GM18873 (cell line): ENCODE data around the gene SRPK3.

Experiments
- ATAC-seq: cut with Tn5 transposase; IDR thresholded peaks from one replicate; pipeline ENCODE4 v1.9.1; 2021; ENCODE audit warnings: mild to moderate bottlenecking, moderate library complexity, moderate number of reproducible peaks; ENCODE audit not compliant: unreplicated experiment, low FRiP score

Gene SRPK3

GRCh38 chrX:153828723-153829548, 48.1 kb downstream of the SRPK3 start:
- no peak for ATAC-seq

GRCh38 chrX:153829549-153829798, 48.6 kb downstream of the SRPK3 start:
- no peak for ATAC-seq

GRCh38 chrX:153829799-153830639, 49.2 kb downstream of the SRPK3 start, which contains the start of gene PDZD4:
PDZD4 (minus strand) TSS chrX:153830544; CDS start chrX:153830298, 246 bp downstream.
- no peak for ATAC-seq

GRCh38 chrX:153830640-153831428, 50.0 kb downstream of the SRPK3 start:
- ATAC-seq, result no peak

- no peak for ATAC-seq
Observed at GRCh38 chrX:153831429-153832150, 50.7 kb downstream of the SRPK3 start.

- no peak for ATAC-seq
Observed at GRCh38 chrX:153832728-153833127, 51.9 kb downstream of the SRPK3 start.
